HL-60 (cell line): ENCODE measurements around the gene UBTD2.

Source experiments
- CTCF ChIP-seq: IDR thresholded peaks from one replicate; pipeline ENCODE4 v1.5.1; 2011; ENCODE audit warnings: low read length, control low read depth, inconsistent platforms; ENCODE audit not compliant: insufficient read depth
- REST ChIP-seq: IDR thresholded peaks from 2 replicates; pipeline ENCODE4 v1.6.1; 2012; ENCODE audit warnings: low read depth; ENCODE audit not compliant: insufficient replicate concordance

- TF ChIP-seq CTCF = no peak
- no peak for TF ChIP-seq REST
Measured at GRCh38 chr5:172189693-172190296, 93.8 kb downstream of the UBTD2 start.
